ENCODE measurements around the gene COL5A1. TPM values are rescaled to one million over a fixed set of nuclear protein-coding genes. Genes with fewer than 3 reads are reported as not detected.
A peak's percentile ranks its signal among the peaks of the same experiment; 100 is the strongest.

Gene COL5A1
- total RNA-seq, 1 donor from 2014 or later = 99.6 TPM

DNA sequence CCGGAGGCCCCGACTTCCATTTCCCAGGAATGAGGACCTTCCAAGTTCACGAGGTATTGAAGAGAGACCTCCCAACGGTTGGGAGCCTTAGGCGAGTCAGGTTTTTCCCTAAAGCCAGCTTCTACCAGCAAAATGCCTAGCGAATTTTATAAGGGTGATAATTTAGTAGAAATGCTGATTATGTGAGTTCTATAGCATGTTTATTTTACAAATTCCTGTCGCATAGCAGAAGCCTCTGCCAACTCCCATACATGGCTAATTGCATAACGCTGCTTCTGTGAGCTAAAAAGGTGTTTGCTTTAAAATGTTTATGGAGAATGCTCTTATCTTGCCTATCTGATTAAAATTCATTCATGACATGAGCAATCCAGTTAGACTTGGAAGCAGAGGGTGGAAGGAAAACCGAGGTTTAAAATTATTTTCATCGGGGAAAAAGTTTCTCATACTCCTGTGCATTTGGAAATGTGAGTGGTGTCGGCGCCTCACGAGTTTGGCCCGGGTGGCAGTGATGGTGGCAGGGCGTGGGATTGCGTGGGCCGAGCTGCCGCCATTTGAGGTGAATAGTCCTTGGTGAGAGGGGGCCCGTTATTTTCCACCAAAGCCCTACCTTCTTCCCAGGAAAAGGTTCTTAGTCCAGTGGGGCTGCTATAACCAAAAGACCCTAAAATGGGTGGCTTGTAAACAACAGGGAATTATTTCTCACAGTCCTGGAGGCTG lies 134.6 kb downstream of the COL5A1 start:
- no peaks in the 10 kb centered on the region for H3K27me3 ChIP-seq
- no peak for DNase-seq (ENCODE audit: low spot score in 2 of 2)
- peaks cover 45 to 62% of the 10 kb centered on the region in 2 donors for H3K36me3 ChIP-seq
- H3K4me3 ChIP-seq = no peak overlapping the region
- peaks cover 3 to 5% of the 10 kb centered on the region in 2 donors for H3K4me1 ChIP-seq
- H3K9me3 ChIP-seq = no peaks in the 10 kb centered on the region
- intact Hi-C loops (cut with DNase I) = no loop called here
- TF ChIP-seq, protein P1, sequence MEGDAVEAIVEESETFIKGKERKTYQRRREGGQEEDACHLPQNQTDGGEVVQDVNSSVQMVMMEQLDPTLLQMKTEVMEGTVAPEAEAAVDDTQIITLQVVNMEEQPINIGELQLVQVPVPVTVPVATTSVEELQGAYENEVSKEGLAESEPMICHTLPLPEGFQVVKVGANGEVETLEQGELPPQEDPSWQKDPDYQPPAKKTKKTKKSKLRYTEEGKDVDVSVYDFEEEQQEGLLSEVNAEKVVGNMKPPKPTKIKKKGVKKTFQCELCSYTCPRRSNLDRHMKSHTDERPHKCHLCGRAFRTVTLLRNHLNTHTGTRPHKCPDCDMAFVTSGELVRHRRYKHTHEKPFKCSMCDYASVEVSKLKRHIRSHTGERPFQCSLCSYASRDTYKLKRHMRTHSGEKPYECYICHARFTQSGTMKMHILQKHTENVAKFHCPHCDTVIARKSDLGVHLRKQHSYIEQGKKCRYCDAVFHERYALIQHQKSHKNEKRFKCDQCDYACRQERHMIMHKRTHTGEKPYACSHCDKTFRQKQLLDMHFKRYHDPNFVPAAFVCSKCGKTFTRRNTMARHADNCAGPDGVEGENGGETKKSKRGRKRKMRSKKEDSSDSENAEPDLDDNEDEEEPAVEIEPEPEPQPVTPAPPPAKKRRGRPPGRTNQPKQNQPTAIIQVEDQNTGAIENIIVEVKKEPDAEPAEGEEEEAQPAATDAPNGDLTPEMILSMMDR (IDR thresholded peaks at IDR 0.05) = no peak
- no peak overlapping the region for H3K27ac ChIP-seq

DNA sequence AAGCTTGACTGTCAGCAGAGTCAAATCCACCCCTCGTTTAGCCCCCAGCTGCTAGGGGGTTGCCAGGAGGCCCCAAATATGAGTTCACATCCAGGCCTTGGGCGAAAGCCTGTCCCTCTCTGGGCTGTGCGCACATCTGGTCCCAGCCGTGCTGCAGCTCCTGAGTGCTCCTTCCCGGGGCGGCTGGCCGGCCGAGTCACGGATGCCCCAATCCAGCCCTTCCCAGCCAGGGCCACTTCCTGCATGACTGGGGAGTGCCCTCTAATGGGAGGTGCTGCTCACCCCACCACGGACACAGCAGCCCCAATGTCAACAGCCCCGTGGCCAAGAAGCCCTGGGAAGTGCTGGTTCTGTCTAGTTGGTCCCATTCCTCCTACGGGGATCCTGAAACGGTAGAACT lies 135.6 kb downstream of the COL5A1 start:
- Histone ChIP-seq H3K9me3 (no peaks in the 10 kb centered on the region), H3K27ac (no peak overlapping the region), H3K27me3 (no peaks in the 10 kb centered on the region), H3K4me3 (no peak overlapping the region), H3K36me3 (peaks cover 49 to 63% of the 10 kb centered on the region in 2 donors), H3K4me1 (peaks cover 3 to 5% of the 10 kb centered on the region in 2 donors)
- intact Hi-C loops (cut with DNase I) = no loop called here
- DNase-seq (ENCODE audit: low spot score in 2 of 2) = no peak
- TF ChIP-seq, protein P1 (IDR thresholded peaks at IDR 0.05) = no peak

DNA sequence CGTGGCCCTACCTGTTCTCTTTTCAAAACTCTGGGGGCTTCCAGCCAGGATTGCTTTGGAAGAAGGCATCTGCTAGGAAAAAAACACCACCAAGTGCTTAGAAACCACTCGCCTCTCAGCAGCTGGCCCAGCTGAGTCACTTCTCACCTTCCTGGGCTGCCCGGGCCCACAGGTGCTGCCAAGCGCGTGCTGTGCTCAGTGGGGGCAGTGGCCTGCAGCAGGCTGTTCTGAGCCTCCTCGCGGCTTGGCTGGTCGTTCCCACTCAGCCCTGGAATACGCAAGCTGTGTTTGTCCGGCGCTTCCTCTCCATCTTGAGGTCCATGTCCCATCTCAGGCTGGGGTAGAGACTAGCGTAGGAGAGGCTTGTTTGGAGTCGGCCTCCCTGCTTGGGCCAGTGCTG lies 136.6 kb downstream of the COL5A1 start:
- intact Hi-C loops (cut with DNase I) = no loop called here

DNA sequence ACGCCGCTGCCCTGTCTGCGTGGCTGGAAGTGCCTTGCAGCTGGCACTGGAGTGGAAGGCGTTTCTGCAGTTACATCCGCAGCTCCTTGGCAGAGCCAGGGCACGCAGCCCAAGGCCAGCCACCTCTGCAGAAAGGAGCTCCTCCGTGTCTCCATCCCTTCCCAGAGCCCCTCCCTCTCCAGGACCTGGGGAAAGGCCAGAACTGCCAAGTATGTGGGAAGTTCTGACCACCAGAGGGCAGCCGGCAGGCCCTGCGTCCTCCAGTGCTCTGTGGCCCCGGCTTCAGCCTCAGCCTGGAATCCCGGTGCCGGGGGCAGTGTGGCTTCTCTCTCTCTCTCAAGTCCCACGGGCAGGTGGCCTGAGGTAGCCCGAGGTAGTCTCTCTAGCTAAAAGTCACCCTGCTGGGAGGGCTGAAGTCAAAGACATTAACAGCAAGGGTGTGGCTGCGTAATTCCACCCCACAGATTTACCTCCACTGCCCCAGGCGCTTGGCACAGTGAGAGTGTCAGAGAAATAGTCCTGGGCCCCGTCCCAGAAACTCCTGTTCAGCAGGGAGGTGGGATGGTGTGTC lies 137.3 kb downstream of the COL5A1 start:
- H3K4me3 ChIP-seq = no peak overlapping the region
- intact Hi-C loops (cut with DNase I) = no loop called here
- peaks cover 41 to 58% of the 10 kb centered on the region in 2 donors for H3K36me3 ChIP-seq
- H3K4me1 ChIP-seq = peaks cover 3 to 5% of the 10 kb centered on the region in 2 donors
- H3K27me3 ChIP-seq = no peaks in the 10 kb centered on the region
- no peaks in the 10 kb centered on the region for H3K9me3 ChIP-seq
- no peak overlapping the region for H3K27ac ChIP-seq
- TF ChIP-seq, protein P1 (IDR thresholded peaks at IDR 0.05) = peak; percentile 33 to 56 (median 50)
- DNase-seq (ENCODE audit: low spot score in 2 of 2) = peak in 1 of 2 donors; percentile 77

More for the DNA sequence above, 136.6 kb downstream of the COL5A1 start:
- H3K4me3 ChIP-seq = no peak overlapping the region
- peaks cover 3 to 5% of the 10 kb centered on the region in 2 donors for H3K4me1 ChIP-seq
- DNase-seq (ENCODE audit: low spot score in 2 of 2) = no peak
- peaks cover 41 to 61% of the 10 kb centered on the region in 2 donors for H3K36me3 ChIP-seq
- TF ChIP-seq, protein P1 (IDR thresholded peaks at IDR 0.05) = no peak
- no peaks in the 10 kb centered on the region for H3K27me3 ChIP-seq
- H3K27ac ChIP-seq = no peak overlapping the region
- H3K9me3 ChIP-seq = no peaks in the 10 kb centered on the region

DNA sequence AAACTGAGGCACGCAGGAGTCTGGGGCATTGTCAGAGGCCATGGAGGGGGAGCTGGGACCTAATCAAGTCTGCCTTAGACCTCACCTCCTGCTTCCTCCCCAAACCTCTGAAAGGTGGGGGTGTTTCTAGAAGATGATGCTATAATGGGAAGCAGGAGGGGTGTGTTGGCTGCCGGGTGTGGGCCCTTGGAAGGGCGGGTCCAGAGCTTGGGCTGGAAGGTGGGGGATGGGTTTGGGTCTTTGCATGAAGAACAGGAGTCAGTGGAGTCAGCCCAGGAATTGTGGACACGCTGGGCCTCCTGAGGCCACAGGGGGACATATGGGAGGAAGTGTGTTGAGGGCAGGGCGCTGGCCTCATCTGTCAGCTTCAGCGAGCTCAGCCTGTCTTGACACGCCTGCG lies 138.0 kb downstream of the COL5A1 start:
- Histone ChIP-seq H3K27ac (no peak overlapping the region), H3K27me3 (no peaks in the 10 kb centered on the region), H3K36me3 (peaks cover 34 to 51% of the 10 kb centered on the region in 2 donors), H3K4me3 (no peak overlapping the region), H3K4me1 (peaks cover 3 to 5% of the 10 kb centered on the region in 2 donors), H3K9me3 (no peaks in the 10 kb centered on the region)
- TF ChIP-seq, protein P1 (IDR thresholded peaks at IDR 0.05) = no peak
- intact Hi-C loops (cut with DNase I) = no loop called here
- no peak for DNase-seq (ENCODE audit: low spot score in 2 of 2)
